Midbrain (tissue), 1 donor: Measurements from ENCODE around the gene DNAJC28.
"Not testable (repeated sequence)": the region's sequence is repeated elsewhere in the genome, so short reads cannot be mapped to it uniquely, and the experiment has no call there.

Source experiments
- DNase-seq: peaks from one replicate; lab custom pipeline; 2025; lab: John Stamatoyannopoulos, UW

DNAJC28 gene

DNA sequence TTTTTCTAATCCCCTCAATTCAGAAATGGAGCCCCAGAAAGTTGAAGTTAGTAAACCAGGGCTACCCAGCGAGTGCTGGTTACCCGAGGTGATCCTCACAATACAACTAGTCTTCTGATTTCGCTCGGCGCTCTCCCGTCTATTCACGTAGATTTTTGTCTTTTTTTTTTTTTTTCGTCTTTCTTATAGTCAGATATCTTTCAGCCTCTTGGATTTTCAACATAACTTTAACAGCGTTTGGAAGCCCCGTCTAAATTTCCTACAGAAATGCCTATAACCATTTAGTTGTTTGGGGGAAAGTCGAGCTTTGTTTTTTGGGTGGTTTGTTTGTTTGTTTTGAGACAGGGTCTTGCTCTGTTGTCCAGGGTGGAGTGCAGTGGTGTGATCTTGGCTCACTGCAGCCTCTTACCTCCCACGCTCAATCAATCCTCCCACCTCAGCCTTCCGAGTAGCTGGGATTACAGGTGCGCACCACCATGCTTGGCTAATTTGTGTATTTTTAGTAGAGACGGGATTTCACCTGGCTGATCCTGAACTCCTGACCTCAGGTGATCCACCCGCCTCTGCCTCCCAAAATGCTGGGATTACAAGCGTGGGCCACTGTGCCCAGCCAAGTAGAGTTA, 10.9 kb downstream of the DNAJC28 start:
- no peak for DNase-seq

DNA sequence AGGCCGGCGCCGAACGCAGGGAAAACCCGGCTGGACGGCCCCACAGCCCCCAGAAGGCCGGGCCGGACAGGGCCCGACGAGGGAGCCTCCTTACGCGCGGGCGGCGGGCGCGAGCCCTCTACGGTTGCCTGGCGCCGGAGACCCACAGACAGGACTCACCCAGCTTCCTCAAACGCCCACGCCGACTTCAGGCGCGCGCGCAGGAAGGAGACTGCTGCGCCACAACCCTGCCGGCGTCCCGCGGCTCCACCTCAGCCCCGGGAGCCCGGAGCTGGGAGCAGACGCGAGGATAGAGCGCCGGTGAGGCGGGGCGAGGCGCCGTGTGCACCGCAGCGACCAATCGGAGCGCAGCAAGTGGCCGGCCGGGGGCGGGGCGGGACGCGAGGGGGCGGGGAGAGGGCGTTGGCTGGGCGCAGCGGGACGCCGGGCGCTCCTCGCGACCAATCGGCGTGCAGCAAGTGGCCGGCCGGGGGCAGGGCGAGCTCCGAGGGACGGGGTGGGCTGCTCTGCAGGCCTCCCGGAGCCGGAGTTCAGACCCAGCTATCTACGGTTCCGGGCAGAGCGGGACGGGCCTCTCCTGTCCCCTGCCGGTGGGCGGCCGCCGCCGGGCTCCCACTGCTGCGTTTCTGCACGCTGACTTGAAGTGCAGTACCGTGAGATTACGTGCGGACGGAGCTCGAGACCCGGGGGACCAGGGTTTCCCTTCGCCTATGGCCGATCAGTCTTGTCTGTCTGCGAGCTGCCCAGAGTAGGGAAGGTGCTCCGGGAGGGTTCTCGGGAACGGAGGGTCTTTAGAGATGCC, 11.6 kb downstream of the DNAJC28 start, which contains the start of gene TMEM50B:
TMEM50B (minus strand) TSS at position 296 of the 802 bp plus-strand sequence. CDS start 11,089 bp downstream, outside the sequence.
- DNase-seq: peak; percentile 97

DNA sequence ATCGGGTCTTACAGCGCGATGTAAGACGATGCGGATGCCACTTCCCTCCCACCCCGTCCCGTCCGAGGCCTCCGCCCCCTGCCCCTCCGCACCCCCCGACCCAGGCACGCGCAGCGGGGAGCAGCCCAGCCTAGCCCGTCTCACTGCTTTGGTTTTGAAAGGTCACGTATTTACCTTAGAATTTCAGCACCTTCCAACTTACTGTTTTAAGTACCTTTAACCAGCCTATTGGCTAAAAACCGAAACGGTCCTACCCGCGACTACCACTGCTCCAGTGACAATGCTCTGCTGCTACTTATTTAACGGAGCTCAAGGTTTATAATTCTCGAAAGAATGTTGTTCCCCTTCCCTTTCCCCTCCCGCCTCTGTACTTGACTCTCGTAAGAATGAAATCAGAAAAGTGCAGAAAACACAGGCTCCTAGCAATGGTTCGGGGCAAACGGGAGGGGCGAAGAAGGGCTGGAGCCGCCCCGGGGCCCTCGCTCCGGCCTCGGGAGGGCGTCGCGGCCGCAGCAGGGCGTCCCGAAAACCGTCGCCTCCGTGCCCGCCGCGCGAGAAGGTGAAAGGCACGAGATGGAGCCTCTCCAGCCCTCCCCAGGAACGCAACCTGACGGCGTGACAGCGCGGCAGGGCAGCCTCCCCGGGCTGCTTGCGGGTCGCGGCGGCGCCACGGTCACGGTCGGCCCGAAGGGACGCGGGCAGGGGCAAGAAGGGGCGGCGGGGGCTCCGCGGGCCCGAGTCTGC, 12.4 kb downstream of the DNAJC28 start:
- no peak for DNase-seq

DNA sequence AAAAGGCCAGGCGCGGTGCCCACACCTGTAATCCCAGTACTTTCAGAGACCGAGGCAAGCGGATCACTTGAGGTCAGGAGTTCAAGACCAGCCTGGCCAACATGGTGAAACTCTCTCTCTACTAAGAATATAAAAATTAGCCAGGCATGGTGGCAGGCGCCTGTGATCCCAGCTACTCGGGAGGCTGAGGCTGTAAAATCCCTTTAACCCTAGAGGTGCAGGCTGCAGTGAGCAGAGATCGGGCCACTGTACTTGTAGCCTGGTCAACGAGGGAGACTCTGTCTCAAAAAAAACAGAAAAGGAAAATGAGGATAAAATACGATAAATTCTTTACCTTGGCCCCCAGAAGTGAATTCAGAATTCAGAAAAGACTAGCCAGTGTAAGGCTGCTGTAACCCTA, 13.3 kb downstream of the DNAJC28 start:
- DNase-seq: no peak

DNA sequence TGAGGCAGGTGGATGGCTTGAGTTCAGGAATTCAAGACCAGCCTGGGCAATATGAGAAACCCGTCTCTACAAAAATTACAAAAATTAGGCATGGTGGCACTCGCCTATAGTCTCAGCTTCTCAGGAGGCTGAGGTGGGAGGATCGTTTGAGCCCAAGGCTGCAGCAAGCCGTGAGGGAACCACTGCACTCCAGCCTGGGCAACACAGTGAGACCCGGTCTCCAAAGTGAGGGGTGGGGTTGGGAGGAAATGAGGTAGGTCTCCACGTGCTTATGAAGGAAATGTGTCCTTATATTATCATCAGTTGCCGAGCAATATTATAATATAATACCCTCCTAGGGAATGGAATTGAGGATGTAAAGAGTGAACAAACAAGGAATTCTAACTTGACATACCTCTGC, 14.4 kb downstream of the DNAJC28 start:
- DNase-seq: no peak

DNA sequence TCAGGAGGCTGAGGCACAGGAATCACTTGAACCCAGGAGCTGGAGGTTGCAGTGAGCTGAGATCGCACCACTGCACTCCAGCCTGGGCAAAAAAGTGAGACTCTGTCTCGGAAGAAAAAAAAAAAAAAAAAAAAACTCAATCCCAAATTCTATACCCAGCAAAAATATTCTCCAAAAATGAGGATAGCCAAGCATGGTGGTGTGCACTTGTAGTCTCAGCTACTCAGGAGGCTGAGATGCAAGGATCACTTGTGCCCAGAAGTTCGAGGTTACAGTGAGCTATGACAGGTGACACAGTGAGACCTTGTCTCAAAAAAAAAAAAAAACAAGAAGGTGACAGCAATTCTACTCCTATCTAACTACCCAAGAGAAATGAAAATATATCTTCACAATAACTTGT, 18.2 kb downstream of the DNAJC28 start:
- DNase-seq: no peak

DNA sequence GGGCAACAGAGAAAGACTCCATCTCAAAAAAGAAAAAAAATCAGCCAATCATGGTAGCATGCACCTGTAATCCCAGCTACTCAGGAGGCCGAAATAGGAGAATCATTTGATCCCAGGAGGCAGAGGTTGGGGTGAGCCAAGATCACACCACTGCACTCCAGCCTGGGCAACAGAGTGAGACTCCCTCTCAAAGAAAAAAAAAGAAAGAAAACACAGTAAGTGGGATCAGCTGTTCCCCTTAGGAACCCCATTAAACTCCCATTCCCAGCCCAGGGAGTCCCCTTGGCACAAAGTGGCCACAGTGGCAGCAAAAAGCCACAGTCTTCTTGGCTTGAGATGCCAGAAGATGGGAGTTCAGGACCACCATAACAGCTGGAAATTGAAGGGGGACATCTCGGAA, 20.8 kb downstream of the DNAJC28 start:
- no peak for DNase-seq

DNA sequence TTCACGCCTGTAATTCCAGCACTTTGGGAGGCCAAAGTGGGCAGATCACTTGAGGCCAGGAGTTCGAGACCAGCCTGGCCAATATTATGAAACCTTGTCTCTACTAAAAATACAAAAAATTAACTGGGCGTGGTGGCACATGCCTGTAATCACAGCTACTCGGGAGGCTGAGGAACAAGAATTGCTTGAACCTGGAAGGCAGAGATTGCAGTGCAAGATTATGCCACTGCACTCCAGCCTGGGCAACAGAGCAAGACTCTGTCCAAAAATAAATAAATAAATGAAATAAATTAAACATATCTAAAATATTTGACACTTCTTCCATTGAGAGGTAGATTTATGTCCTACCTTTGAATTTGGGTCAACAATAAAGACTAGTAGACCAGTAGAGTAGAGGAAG, 22.3 kb downstream of the DNAJC28 start:
- DNase-seq: not testable (repeated sequence)

DNA sequence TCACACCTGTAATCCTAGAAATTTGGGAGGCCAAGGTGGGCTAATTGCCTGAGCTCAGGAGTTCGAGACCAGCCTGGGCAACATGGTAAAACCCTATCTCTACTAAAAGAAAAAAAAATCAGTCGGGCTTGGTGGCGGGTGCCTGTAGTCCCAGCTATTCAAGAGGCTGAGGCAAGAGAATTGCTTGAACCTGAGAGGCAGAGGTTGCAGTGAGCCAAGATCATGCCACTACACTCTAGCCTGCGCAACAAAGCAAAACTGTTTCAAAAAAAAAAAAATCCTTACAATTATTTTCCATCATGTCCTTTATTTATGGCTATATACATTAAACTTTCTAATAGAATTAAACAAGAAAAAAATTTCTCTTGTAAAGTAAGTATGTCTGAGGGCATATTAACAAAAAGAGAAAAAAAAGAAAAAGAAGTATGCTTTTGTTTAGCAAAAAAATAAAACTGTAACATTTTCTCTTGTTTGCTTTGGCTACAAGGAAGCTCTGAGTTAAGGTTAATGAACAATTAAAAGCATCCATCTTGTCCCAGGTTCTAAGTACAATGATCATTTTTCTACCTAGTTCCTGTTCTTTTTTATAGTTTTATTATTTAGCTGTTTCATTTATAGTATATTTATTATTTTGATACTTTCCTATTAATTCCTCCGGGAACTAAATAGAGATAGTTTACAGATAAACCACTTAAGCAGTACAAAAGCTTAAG, 29.8 kb downstream of the DNAJC28 start:
- no peak for DNase-seq

DNA sequence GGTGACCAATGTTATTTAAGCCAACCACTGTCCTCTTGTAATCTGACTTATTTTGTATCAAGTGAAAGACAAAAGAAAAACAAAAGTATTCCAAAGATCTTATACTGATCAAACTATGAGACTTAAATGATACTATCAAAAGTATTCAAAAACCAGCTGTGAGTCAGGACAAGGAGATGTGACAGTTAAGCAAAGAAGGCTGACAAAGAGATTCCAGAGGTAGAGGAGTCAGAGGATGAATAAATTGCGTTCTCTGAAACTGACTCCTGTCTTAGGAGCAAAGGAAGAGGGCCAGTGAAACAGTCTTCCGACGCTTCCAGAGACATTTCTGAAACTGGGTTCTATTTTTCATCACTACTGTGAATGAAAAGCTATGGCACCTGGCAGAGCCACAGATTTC, 32.7 kb downstream of the DNAJC28 start:
- no peak for DNase-seq

DNA sequence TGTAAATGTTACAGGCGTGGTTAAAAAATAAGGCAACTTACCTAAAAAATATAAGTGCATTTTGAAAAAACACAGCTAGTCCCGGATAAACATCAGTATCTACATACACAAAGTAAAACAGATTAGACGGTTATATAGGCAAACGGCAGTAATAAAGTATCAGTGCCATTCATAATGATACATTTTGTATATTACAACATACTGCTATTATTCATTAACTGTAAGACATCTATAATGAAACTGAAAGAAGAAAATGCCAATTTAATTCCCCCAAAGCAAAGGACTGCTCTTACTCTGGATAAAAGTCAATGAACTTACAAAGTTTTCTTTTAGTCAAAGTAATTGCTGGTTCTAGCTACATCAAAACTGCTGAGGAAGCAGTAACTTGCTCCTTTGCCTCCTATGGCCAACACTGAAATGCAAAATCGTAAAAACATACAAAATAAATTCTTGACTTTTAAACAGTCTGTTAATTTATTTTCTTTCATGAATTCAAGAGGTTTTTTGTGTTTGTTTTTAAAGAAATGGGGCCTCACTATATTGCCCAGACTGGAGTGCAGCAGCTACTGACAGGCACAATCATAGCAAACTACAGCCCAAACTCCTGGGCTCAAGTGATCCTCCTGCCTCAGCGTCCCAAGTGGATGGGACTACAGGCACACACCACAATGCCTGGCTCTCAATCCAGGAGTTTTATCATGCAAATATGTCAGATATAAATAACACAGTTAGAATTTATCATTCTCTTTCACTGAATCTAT, 35.6 kb downstream of the DNAJC28 start:
- DNase-seq: no peak

DNA sequence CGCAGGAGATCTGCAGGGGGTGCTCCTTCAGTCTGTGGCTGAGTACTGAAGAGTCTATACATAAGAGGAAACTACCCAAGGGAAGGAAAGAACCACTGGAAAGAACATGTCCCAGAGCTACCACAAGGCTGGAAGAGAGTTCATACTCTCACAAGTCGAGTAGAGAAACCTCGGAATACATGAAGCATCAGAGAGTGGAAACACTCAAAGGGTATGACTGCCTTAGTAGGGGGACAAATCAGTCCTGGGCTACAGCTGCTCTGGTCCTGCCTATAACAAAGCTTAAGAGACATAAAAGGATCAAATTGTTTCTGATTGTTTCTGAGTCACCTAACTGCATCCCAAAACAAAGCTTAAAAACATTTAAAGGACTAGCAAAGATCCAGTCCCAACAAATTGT, 39.2 kb downstream of the DNAJC28 start:
- no peak for DNase-seq

DNA sequence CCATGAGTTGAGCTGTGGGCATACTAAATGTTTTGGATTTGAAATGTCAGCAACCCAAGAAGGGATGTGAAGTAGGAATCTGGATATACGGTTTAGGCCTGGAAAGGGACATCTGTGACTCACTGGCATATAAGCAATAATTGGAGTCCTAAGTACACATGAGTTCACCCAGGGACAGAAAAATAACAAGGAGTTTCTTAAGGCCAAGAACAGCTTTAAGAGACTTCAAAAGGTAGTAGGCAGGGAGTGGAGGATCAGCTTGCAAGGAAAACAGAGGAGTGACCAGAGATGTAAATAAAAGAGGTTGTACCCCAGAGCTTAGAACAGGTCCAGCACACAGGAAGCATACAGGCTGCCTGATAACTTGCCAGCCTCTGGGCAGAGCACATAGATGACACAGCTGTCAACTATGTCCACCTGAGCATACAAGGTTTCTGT, 39.9 kb downstream of the DNAJC28 start:
- no peak for DNase-seq

DNA sequence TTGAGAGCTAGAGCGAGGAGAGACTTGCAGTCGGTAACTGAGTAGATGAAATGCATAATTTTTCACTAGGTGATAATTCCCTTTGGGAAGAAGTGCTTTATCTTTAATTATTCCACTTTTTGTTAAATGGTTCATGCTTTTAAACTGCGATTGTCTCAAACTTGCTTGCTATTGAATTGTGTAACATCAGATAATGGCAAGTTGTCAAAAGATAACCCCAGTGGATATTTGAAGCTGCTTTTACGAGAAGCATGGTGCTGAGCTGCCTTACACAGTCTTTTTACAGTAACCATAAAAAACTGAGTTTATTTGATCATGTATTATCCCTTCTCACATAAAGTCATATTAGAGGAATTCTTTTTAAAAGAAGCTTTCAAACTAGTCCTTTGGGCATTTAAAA, 41.9 kb downstream of the DNAJC28 start:
- no peak for DNase-seq

DNA sequence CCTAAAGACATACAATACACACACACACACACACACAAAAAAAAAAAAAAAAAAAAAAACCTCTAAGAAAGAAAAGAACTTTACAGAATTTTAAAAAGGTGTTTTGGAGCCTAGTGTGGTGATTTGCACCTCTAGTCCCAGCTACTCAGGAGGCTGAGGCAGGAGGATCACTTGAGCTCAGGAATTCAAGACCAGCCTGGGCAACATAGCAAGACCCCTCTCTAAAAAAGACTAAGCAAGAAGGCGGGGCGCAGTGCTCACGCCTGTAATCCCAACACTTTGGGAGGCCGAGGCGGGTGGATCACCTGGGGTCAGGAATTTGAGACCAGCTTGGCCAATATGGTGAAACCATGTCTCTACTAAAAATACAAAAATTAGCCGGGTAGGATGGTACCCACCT, 44.9 kb downstream of the DNAJC28 start:
- not testable (repeated sequence) for DNase-seq

DNA sequence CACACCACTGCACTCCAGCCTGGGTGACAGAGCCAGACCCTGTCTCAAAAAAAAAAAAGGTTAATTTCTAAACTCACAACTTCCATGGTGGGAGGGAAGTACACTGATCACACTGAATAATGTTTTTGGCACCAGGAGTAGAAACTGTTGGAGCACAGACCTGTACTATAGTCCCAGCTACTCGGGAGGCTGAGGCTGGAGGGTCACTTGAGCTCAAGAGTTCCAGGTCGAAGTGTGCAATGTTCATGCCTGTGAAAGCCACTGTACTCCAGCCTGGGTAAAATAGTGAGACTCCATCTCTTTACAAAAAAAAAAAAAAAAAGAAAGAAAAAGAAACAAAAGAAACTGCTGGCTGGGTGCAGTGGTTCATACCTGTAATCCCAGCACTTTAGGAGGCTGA, 47.0 kb downstream of the DNAJC28 start:
- no peak for DNase-seq

DNA sequence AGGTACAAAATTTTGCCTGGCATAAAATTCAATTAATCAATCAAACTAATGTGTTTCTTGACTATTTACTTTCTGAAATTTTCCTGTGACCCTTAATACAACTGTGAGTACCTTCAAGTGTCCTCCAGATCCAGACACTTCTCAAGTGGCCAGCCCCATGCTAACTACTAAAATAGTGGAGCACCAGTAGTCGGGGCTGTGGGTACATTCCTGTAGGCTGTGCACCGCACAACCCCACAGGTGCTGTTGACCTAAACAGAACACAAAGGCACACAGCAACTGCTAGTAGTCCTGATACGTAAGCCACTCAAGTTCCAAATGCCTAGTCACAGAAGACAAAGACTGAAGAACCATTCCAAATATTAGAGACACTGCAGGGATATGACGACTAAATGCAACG, 48.3 kb downstream of the DNAJC28 start:
- no peak for DNase-seq

DNA sequence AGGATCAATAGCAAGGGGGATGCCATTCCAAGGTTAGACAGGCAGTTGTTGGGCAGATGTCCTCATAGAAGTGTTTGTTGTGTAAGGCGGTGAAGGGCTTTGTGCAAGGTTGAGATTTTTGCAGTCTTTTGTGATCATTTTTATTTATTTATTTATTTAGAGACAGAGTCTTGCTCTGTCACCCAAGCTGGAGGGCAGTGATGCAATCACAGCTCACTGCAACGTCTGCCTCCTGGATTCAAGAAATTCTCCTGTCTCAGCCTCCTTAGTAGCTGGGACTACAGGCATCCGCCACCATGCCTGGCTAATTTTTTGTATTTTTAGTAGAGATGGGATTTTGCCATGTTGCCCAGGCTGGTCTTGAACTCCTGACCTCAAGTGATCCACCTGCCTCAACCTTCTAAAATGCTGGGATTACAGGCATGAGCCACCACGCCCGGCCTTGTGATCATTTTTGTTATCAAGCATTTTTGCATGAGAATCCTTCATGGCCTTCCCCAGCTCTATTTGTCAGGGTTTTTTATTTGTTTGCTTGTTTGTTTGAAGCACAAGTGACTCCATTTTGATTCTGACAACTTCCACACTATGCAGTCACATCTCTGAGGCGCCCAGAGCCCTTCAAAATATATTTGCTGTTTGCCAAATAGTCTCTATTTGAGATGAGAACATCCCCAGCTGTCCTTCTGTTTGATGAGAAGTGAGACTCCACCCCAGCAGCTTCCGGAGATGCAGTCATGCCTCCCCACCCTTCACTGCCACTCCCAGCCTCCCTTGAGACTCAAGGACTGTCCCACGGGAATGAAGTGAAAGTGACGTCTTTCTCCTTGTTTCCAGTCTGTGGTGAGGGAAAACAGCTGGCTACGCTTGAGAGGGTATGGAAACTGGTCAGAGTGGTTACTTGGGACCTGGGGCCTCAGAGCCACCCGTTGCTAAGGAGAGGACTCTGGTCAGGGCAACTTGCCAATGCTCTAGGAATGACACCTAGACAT, 49.7 kb downstream of the DNAJC28 start:
- DNase-seq: no peak
